PFSK-1 (cell line): ENCODE data around the gene CCDC192.

Experiments used
- FOXP2 ChIP-seq: optimal IDR thresholded peaks from 2 replicates; pipeline ENCODE3; 2011; ENCODE audit warnings: borderline replicate concordance, control low read depth, inconsistent platforms; ENCODE audit not compliant: insufficient read depth; ENCODE audit errors: extremely low read length, extremely low read depth
- POLR2AphosphoS5 ChIP-seq: IDR thresholded peaks from 2 replicates; pipeline ENCODE4 v1.6.1; 2012; ENCODE audit warnings: low read depth, mild to moderate bottlenecking, control low read depth, low read length, moderate library complexity
- SIN3A ChIP-seq: IDR thresholded peaks from 2 replicates; pipeline ENCODE4 v1.6.1; 2012; ENCODE audit warnings: mild to moderate bottlenecking, low read length, moderate library complexity, borderline replicate concordance; ENCODE audit not compliant: insufficient read depth
- TAF1 ChIP-seq: IDR thresholded peaks from 2 replicates; pipeline ENCODE4 v1.6.1; 2012; ENCODE audit warnings: low read length, control low read depth, borderline replicate concordance; ENCODE audit not compliant: insufficient read depth
- TF ChIP-seq, protein P1 (sequence below), 2 experiments: IDR thresholded peaks; 2 replicates each; pipeline versions ENCODE4 v1.6.1 to v1.8.0; 2011 to 2012; ENCODE audit warnings: low read depth in 2 of 2, low read length in 2 of 2, control low read depth in 1 of 2, inconsistent platforms in 1 of 2, mild to moderate bottlenecking in 1 of 2, moderate library complexity in 1 of 2; ENCODE audit not compliant: insufficient read depth in 1 of 2

CCDC192 gene

DNA sequence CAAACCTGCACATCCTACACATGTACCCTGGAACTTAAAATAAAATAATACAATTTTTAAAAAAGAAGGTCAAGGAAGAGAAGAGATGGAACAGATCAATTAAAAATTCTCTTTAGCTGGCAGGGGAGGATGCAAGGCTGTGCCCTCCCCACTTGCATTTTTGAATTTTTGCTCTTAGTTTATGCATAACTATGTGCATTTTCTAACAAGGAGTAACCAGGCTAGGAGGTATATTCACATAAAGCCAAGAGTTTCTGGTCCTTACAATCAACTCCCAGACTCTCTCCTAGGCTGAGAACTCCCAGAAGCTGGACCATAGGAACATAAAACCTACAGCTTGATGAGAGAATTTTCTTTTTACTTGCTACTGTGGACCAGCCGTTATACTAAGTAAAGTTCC lies 29.8 kb downstream of the CCDC192 start:
- TF ChIP-seq, protein P1, sequence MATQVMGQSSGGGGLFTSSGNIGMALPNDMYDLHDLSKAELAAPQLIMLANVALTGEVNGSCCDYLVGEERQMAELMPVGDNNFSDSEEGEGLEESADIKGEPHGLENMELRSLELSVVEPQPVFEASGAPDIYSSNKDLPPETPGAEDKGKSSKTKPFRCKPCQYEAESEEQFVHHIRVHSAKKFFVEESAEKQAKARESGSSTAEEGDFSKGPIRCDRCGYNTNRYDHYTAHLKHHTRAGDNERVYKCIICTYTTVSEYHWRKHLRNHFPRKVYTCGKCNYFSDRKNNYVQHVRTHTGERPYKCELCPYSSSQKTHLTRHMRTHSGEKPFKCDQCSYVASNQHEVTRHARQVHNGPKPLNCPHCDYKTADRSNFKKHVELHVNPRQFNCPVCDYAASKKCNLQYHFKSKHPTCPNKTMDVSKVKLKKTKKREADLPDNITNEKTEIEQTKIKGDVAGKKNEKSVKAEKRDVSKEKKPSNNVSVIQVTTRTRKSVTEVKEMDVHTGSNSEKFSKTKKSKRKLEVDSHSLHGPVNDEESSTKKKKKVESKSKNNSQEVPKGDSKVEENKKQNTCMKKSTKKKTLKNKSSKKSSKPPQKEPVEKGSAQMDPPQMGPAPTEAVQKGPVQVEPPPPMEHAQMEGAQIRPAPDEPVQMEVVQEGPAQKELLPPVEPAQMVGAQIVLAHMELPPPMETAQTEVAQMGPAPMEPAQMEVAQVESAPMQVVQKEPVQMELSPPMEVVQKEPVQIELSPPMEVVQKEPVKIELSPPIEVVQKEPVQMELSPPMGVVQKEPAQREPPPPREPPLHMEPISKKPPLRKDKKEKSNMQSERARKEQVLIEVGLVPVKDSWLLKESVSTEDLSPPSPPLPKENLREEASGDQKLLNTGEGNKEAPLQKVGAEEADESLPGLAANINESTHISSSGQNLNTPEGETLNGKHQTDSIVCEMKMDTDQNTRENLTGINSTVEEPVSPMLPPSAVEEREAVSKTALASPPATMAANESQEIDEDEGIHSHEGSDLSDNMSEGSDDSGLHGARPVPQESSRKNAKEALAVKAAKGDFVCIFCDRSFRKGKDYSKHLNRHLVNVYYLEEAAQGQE (IDR thresholded peaks at IDR 0.05; ENCODE audit: insufficient read depth in 1 of 2, low read depth in 2 of 2, low read length in 2 of 2) = no peak
- TF ChIP-seq TAF1 = no peak
- no peak for TF ChIP-seq POLR2AphosphoS5
- no peak for TF ChIP-seq SIN3A
- TF ChIP-seq FOXP2 = no peak

DNA sequence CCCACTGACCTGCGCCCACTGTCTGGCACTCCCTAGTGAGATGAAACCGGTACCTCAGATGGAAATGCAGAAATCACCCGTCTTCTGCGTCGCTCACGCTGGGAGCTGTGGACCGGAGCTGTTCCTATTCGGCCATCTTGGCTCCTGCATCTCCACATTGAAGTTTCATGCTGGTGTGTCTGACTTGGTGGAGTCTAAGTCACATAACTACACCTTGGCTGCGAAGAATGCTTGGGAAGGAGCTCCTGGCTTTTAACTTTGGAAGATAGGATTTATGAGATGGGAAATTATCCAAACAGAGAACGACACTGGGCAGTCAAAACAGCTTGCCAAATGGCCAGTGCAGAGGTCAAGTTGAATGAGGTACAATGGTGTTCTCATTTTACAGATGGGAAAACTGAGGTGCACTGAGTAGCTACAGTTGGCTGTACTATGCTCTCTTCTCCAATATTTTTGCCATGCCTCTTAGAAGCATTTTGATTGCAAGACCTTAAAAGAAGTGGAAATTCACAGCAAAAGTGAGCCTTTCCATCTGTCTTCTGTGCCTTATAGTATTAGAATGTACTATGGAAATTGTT lies 36.7 kb downstream of the CCDC192 start:
- TF ChIP-seq TAF1 (no peak), SIN3A (no peak), POLR2AphosphoS5 (no peak), FOXP2 (no peak)
- TF ChIP-seq, protein P1 (IDR thresholded peaks at IDR 0.05; ENCODE audit: insufficient read depth in 1 of 2, low read depth in 2 of 2, low read length in 2 of 2) = no peak

DNA sequence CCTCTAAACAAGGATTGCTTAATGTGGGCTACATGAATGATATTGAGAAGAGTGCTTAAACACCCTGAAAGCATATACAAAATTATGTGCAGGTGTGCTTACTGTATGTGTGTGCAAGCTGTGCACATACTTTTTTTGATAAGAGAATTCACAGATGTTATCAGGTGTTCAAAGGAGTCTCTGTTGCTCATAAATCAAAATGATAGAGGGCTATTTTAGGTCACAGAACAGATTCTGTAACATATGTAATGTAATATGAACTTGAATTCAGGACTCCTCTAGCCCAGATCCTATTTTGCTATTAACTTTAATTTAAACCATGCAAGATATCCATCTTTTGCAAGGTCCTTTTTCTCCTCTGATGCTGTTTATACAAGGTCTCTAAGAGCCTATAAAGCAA lies 38.2 kb downstream of the CCDC192 start:
- TF ChIP-seq TAF1 (no peak), SIN3A (no peak), POLR2AphosphoS5 (no peak), FOXP2 (no peak)
- TF ChIP-seq, protein P1 (IDR thresholded peaks at IDR 0.05; ENCODE audit: insufficient read depth in 1 of 2, low read depth in 2 of 2, low read length in 2 of 2) = no peak

DNA sequence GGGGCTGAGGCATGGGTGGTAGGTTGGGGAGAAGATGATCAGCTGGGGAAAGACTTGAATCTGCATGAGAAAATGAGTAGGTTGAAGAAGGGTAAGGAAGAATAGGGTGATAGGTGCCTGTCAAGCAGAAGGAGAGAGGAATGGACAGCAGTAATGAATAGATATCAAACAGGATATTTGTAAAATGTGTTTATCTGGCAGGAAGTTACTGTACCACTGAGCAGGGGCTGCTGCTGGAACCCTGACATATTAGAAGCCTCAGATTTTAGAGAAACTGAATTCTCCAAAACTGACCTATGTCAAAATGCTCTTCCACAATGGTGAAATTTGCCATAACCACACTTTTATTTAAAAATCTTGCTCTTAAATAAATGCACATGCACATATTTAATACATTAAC lies 41.0 kb downstream of the CCDC192 start:
- TF ChIP-seq SIN3A (no peak), TAF1 (no peak), POLR2AphosphoS5 (no peak)
- TF ChIP-seq, protein P1 (IDR thresholded peaks at IDR 0.05; ENCODE audit: insufficient read depth in 1 of 2, low read depth in 2 of 2, low read length in 2 of 2) = no peak

DNA sequence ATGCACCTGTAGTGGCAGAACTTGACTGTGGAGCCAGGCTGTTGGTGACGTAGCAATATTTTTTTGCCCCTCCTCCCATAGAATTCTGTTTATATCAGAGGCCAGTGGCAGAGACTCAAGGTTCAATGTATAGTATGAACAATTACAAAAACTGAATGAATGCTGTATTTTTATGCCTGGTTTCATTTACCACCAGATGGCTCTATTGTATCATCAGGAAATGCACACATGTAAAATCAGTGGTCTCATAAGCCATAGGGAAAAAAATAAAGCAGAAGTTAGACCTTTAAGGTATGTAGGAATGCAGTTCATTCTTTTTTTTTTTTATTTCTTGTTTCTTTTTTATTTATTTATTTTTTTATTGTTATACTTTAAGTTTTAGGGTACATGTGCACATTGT lies 43.6 kb downstream of the CCDC192 start:
- TF ChIP-seq TAF1 (no peak), POLR2AphosphoS5 (no peak), SIN3A (no peak), FOXP2 (no peak)
- TF ChIP-seq, protein P1 (IDR thresholded peaks at IDR 0.05; ENCODE audit: insufficient read depth in 1 of 2, low read depth in 2 of 2, low read length in 2 of 2) = no peak
